ENCODE measurements around the gene KIF21B.

DNA sequence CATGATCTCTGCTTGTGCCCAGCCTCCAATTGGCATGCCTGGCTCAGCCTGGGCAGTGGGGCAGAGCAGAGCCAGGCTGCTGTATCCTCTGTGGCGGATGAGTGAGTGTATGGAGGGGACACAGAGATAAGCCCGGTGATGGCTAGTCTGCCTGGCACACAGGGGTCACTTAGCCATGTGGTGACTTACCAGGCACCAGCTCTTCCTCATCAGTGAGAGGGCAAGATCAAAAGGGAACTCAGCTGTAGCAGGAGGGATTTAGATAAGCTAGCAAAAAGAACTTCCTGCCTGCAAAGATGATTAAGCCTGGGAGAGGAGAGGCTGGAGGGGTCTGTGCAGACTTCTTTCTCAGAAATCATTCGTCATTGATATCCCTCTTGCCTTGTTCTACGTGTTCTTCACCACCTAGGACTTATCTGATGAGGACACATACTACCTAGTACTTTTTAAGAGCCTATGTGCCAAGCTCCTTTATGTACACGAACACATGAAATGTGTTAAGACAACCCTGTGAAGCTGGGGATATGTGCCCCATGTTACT, 7.9 kb downstream of the KIF21B start:
- TF ChIP-seq, protein P1, sequence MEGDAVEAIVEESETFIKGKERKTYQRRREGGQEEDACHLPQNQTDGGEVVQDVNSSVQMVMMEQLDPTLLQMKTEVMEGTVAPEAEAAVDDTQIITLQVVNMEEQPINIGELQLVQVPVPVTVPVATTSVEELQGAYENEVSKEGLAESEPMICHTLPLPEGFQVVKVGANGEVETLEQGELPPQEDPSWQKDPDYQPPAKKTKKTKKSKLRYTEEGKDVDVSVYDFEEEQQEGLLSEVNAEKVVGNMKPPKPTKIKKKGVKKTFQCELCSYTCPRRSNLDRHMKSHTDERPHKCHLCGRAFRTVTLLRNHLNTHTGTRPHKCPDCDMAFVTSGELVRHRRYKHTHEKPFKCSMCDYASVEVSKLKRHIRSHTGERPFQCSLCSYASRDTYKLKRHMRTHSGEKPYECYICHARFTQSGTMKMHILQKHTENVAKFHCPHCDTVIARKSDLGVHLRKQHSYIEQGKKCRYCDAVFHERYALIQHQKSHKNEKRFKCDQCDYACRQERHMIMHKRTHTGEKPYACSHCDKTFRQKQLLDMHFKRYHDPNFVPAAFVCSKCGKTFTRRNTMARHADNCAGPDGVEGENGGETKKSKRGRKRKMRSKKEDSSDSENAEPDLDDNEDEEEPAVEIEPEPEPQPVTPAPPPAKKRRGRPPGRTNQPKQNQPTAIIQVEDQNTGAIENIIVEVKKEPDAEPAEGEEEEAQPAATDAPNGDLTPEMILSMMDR (conservative IDR thresholded peaks at IDR 0.05; ENCODE audit: low read depth, low read length): no peak
- TF ChIP-seq EZH2 (IDR thresholded peaks at IDR 0.05; ENCODE audit: borderline replicate concordance, low read depth, low read length, poor library complexity, severe bottlenecking): no peak

Data from A673 (cell line).